Endothelial cell of umbilical vein (primary cell): ENCODE measurements around the gene HELQ. TPM values are rescaled to one million over a fixed set of nuclear protein-coding genes. Genes with fewer than 3 reads are reported as not detected.

Experiments used
- BruUV-seq: library from RNA; stranded (reverse); fragments of 400-500 nt; replicated peaks from 2 replicates; lab custom pipeline; 2021; lab: Mats Ljungman, UMichigan
- CTCF ChIA-PET: fragments of 300-600, 350-600 bp; sonication (Branson Sonifier 250); formaldehyde crosslinking; loops from one replicate; lab custom pipeline; 2021; ENCODE audit warnings: antibody characterized with exemption, inconsistent platforms; lab: Charles Lee
- POLR2A ChIA-PET: fragments of 300-600, 350-600 bp; sonication (Branson Sonifier 250); formaldehyde crosslinking; loops from one replicate; lab custom pipeline; 2021; ENCODE audit warnings: antibody characterized with exemption, inconsistent platforms; lab: Charles Lee
- DNase-seq: peaks from one replicate; pipeline ENCODE4 v3.0.0-alpha.2; 2011; ENCODE audit warnings: low read depth, low spot score
- FAIRE-seq: peaks from 2 replicates; lab custom pipeline; 2011; peaks lifted over from hg19 to GRCh38; lab: Jason Lieb, UNC
- H2AFZ ChIP-seq: 2 replicates; pipeline ENCODE4 v1.6.0; 2012; ENCODE audit warnings: low read depth, low read length, control low read depth, inconsistent platforms
- H3K27ac ChIP-seq: 2 replicates; pipeline ENCODE4 v1.5.1; 2011; ENCODE audit warnings: low read depth, mild to moderate bottlenecking, control low read depth, low read length, moderate library complexity; ENCODE audit not compliant: insufficient read depth
- H3K27me3 ChIP-seq, 2 experiments: 2 replicates each; pipeline versions ENCODE4 v1.6.0 to v1.6.1; 2011; ENCODE audit warnings: low read length in 2 of 2, mixed read lengths in 1 of 2; ENCODE audit not compliant: control insufficient read depth in 2 of 2, insufficient read depth in 2 of 2
- H3K36me3 ChIP-seq, 2 experiments: 2 replicates in 1 of 2; 3 replicates in 1 of 2; pipeline ENCODE4 v1.5.1; 2011; ENCODE audit warnings: low read length in 2 of 2, mild to moderate bottlenecking in 1 of 2, moderate library complexity in 1 of 2; ENCODE audit not compliant: control insufficient read depth in 2 of 2, insufficient read depth in 2 of 2; ENCODE audit errors: extremely low read depth in 1 of 2
- H3K4me1 ChIP-seq: 3 replicates; pipeline ENCODE4 v1.5.1; 2011; ENCODE audit warnings: mild to moderate bottlenecking, low read length; ENCODE audit not compliant: control insufficient read depth, insufficient read depth; ENCODE audit errors: extremely low read depth
- H3K4me2 ChIP-seq: 2 replicates; pipeline ENCODE4 v1.6.1; 2011; ENCODE audit warnings: low read length, control low read depth, mixed read lengths; ENCODE audit not compliant: insufficient read depth
- H3K4me3 ChIP-seq, 3 experiments: fragments of 200-600 bp in 1 of 3; sonication (generic), shearing (Covaris generic) in 1 of 3; replicated peaks in 1 of 3; 2 replicates each; pipeline ENCODE4 v1.5.1; 2011 to 2016; ENCODE audit warnings: control low read depth in 3 of 3, low read length in 3 of 3, mild to moderate bottlenecking in 2 of 3, inconsistent platforms in 1 of 3, low read depth in 1 of 3, moderate library complexity in 1 of 3; ENCODE audit not compliant: insufficient read depth in 1 of 3
- H3K79me2 ChIP-seq: 2 replicates; pipeline ENCODE4 v1.6.0; 2012; ENCODE audit warnings: low read length, inconsistent platforms; ENCODE audit not compliant: control insufficient read depth, insufficient read depth
- H3K9ac ChIP-seq: replicated peaks from 2 replicates; pipeline ENCODE3; 2011; ENCODE audit warnings: low read length, control low read depth; ENCODE audit not compliant: insufficient read depth; ENCODE audit errors: extremely low read depth
- H3K9me1 ChIP-seq: replicated peaks from 3 replicates; pipeline ENCODE4 v1.6.0; 2011; ENCODE audit warnings: mild to moderate bottlenecking, low read length; ENCODE audit not compliant: control insufficient read depth, insufficient read depth; ENCODE audit errors: extremely low read depth
- H3K9me3 ChIP-seq: replicated peaks from 2 replicates; pipeline ENCODE4 v1.5.1; 2012; ENCODE audit warnings: low read length, inconsistent platforms; ENCODE audit not compliant: control insufficient read depth, insufficient read depth
- H4K20me1 ChIP-seq: replicated peaks from 2 replicates; pipeline ENCODE3; 2011; ENCODE audit warnings: mild to moderate bottlenecking, low read length; ENCODE audit not compliant: control insufficient read depth, insufficient read depth; ENCODE audit errors: extremely low read depth
- EZH2 ChIP-seq: IDR thresholded peaks from 2 replicates; pipeline ENCODE4 v1.6.1; 2012; ENCODE audit warnings: borderline replicate concordance, low read depth, mild to moderate bottlenecking, moderate library complexity, low read length, inconsistent platforms; ENCODE audit not compliant: severe bottlenecking
- FOS ChIP-seq: IDR thresholded peaks from 2 replicates; pipeline ENCODE4 v1.6.1; 2011; ENCODE audit warnings: mild to moderate bottlenecking, low read length, moderate library complexity, borderline replicate concordance; ENCODE audit not compliant: insufficient read depth
- GATA2 ChIP-seq: IDR thresholded peaks from 2 replicates; pipeline ENCODE4 v1.7.0; 2011; ENCODE audit warnings: low read depth, mild to moderate bottlenecking, moderate library complexity, mixed read lengths, low read length; ENCODE audit not compliant: insufficient read length, insufficient read depth
- JUN ChIP-seq: IDR thresholded peaks from 2 replicates; pipeline ENCODE4 v1.6.1; 2011; ENCODE audit warnings: borderline replicate concordance, low read depth; ENCODE audit not compliant: insufficient read length, insufficient read depth
- MYC ChIP-seq: IDR thresholded peaks from one replicate; pipeline ENCODE4 v1.6.1; 2011; ENCODE audit warnings: mild to moderate bottlenecking, low read depth, low read length
- POLR2A ChIP-seq: IDR thresholded peaks from 2 replicates; pipeline ENCODE4 v1.6.1; 2012; ENCODE audit warnings: low read depth, mild to moderate bottlenecking, control low read depth, low read length
- POLR2AphosphoS5 ChIP-seq: IDR thresholded peaks from 2 replicates; pipeline ENCODE4 v1.6.1; 2012; ENCODE audit warnings: low read depth, mild to moderate bottlenecking, control low read depth, low read length, moderate library complexity; ENCODE audit not compliant: insufficient read depth
- dilution Hi-C: fragments of 300-500 bp; cut with MboI; formaldehyde crosslinking; loops from one replicate; pipeline ENCODE4 v1.15.0; 2019; ENCODE audit warnings: low sequenced_read_pairs; ENCODE audit not compliant: extremely low pct_ligation_motif_present
- intact Hi-C: fragments of 100-400 bp; cut with micrococcal nuclease; formaldehyde crosslinking; loops from one replicate; pipeline ENCODE4 v1.10.0; 2022
- polyA plus RNA-seq, 4 experiments: library from polyadenylated mRNA; depleted of rRNA in 3 of 4; stranded (reverse) in 3 of 4; unstranded in 1 of 4; fragments of >200 nt; gene quantifications; 2 replicates each; pipeline versions ENCODE4 v1.2.1 to v1.2.3, GENCODE V29; 2011 to 2012; ENCODE audit warnings: missing spikeins in 1 of 4
- total RNA-seq: library from RNA; stranded (reverse); gene quantifications from 2 replicates; pipeline ENCODE4 v1.2.3, GENCODE V29; 2021
- TF ChIP-seq, protein P1 (sequence below): IDR thresholded peaks from 2 replicates; pipeline ENCODE4 v1.6.1; 2011; ENCODE audit not compliant: insufficient read depth, insufficient read length
- TF ChIP-seq, protein P2 (sequence below), 2 donors: IDR thresholded peaks; 1 replicate in 1 of 2; 2 replicates in 1 of 2; pipeline ENCODE4 v1.5.1; 2011; ENCODE audit warnings: low read length in 2 of 2, mild to moderate bottlenecking in 2 of 2, moderate library complexity in 2 of 2, control low read depth in 1 of 2, inconsistent platforms in 1 of 2, low read depth in 1 of 2; ENCODE audit not compliant: insufficient read depth in 1 of 2; ENCODE audit errors: extremely low read depth in 1 of 2

The HELQ gene
- total and polyA plus RNA-seq, 2 donors (not counting 3 experiments of a cell fraction or from before 2014, with no cell fraction given): 8.7 to 11.1 TPM

DNA sequence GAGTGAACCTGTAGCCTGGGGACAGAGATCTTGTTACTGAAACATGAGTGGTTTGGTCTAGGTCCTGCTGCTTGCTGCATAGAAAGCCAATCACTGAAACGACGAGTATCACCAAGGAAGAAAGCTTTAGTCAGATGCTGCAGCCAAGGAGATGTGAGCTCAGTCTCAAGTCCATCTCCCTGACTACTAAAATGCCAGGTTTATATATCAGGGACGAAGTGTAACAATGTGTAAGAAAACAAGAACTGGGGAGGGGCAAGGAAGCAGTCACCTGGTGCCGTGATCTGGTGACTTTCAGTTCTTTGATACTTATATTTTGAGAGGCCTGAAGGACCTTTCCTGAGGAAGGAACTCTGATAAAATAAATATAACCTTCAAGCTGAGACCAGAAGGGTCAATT is 48.9 kb upstream of the HELQ start:
- Histone ChIP-seq H3K27ac (no peak overlapping the region), H3K27me3 (peaks cover 0 to 2% of the 10 kb centered on the region in 2 experiments), H3K4me3 (no peak overlapping the region), H3K9me1 (no peaks in the 10 kb centered on the region), H3K36me3 (no peaks in the 10 kb centered on the region), H2AFZ (peak overlapping the region; percentile 71), H3K4me2 (no peak overlapping the region), H3K9me3 (no peaks in the 10 kb centered on the region), H3K79me2 (no peaks in the 10 kb centered on the region), H3K9ac (no peak overlapping the region), H3K4me1 (no peaks in the 10 kb centered on the region), H4K20me1 (no peaks in the 10 kb centered on the region)
- CTCF ChIA-PET: no interaction called here
- POLR2A ChIA-PET: no interaction called here
- DNase-seq (no peak), FAIRE-seq (no peak)
- intact Hi-C loops (loop anchor here (10.0 kb wide), 1 partner anchor 1000 kb away; no protein-coding TSS in a partner anchor), dilution Hi-C loops (no loop called here)
- TF ChIP-seq JUN (no peak), MYC (no peak), POLR2A (no peak), FOS (no peak), GATA2 (no peak), EZH2 (no peak), POLR2AphosphoS5 (no peak)
- TF ChIP-seq, protein P1, sequence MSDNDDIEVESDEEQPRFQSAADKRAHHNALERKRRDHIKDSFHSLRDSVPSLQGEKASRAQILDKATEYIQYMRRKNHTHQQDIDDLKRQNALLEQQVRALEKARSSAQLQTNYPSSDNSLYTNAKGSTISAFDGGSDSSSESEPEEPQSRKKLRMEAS: no peak
- TF ChIP-seq, protein P2, sequence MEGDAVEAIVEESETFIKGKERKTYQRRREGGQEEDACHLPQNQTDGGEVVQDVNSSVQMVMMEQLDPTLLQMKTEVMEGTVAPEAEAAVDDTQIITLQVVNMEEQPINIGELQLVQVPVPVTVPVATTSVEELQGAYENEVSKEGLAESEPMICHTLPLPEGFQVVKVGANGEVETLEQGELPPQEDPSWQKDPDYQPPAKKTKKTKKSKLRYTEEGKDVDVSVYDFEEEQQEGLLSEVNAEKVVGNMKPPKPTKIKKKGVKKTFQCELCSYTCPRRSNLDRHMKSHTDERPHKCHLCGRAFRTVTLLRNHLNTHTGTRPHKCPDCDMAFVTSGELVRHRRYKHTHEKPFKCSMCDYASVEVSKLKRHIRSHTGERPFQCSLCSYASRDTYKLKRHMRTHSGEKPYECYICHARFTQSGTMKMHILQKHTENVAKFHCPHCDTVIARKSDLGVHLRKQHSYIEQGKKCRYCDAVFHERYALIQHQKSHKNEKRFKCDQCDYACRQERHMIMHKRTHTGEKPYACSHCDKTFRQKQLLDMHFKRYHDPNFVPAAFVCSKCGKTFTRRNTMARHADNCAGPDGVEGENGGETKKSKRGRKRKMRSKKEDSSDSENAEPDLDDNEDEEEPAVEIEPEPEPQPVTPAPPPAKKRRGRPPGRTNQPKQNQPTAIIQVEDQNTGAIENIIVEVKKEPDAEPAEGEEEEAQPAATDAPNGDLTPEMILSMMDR (IDR thresholded peaks at IDR 0.05; ENCODE audit: extremely low read depth in 1 of 2, insufficient read depth in 1 of 2, low read depth in 1 of 2, low read length in 2 of 2): no peak
- no TSS peak for BruUV-seq
